ENCODE results near the gene MRI1.

DNA sequence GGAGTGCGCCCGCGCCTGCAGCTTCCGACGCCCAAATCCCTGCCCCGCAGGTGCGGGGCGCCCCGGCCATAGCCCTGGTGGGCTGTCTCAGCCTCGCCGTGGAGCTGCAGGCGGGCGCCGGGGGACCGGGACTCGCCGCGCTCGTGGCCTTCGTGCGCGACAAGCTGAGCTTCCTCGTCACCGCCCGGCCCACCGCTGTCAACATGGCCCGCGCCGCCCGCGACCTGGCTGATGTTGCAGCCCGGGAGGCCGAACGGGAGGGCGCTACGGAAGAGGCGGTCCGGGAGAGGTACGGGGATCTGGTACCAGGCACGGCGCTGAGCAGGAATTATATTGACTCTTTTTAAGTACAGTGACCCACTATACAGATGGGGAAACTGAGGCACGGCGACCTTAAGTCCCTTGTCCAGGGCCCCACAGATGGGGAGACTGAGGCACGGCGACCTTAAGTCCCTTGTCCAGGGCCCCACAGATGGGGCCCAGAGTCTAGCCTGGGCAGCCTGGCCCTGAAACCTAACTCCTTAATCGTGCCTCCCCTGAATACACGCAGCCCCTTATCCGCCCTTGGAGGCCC is 586 bp downstream of the MRI1 start:
- TF ChIP-seq, protein P1, sequence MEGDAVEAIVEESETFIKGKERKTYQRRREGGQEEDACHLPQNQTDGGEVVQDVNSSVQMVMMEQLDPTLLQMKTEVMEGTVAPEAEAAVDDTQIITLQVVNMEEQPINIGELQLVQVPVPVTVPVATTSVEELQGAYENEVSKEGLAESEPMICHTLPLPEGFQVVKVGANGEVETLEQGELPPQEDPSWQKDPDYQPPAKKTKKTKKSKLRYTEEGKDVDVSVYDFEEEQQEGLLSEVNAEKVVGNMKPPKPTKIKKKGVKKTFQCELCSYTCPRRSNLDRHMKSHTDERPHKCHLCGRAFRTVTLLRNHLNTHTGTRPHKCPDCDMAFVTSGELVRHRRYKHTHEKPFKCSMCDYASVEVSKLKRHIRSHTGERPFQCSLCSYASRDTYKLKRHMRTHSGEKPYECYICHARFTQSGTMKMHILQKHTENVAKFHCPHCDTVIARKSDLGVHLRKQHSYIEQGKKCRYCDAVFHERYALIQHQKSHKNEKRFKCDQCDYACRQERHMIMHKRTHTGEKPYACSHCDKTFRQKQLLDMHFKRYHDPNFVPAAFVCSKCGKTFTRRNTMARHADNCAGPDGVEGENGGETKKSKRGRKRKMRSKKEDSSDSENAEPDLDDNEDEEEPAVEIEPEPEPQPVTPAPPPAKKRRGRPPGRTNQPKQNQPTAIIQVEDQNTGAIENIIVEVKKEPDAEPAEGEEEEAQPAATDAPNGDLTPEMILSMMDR (IDR thresholded peaks at IDR 0.05; ENCODE audit: low read depth, low read length): no peak
- no peak for TF ChIP-seq EZH2phosphoT487 (IDR thresholded peaks at IDR 0.05; ENCODE audit: low read depth)
